Measurements from ENCODE around the gene TEPSIN.
A peak's percentile ranks its signal among the peaks of the same experiment; 100 is the strongest.
"Not testable (repeated sequence)": the region's sequence is repeated elsewhere in the genome, so short reads cannot be mapped to it uniquely, and the experiment has no call there.

TEPSIN gene

DNA sequence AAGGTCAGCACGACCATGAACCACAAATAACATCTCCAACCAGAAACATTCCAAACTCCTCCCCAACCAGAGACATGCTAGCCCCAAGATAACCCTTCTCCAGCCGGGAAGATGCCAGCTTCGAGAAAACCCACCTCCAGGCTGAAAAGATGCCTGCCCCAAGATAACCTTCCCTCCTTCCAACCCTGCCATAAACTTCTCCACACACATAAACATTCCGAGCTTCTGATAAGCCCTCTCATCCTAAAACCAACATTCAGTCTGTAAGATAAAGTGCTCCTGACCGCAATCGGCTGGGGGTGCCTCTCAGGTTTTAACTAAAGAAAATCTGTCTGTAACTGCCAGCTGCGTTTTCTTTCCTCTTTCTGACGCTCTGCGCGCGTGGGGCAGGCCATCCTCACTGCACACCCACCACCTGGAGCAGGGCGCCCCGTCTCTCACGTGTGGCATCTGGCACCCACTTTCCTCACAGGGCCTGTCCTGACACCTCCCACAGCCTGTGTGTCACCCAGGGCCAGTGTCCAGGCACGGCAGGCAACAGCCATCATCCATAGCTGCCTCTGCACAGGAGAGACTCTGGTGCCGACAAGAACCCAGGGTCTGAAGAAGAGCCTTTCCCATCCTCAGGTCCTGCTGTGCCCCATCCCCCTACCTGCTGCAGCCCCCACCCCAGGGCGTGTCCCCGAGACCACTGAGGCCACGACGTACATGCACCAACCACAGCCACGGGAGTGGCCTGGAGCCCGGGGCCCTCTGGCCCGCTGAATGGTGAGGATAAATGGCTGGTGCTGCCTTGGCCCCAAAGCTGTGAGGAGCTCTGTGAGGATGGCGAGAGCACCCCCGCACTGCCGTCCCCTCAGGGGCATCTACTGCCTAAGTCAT is 3.7 kb downstream of the TEPSIN start:
- DNase-seq, result no peak

DNA sequence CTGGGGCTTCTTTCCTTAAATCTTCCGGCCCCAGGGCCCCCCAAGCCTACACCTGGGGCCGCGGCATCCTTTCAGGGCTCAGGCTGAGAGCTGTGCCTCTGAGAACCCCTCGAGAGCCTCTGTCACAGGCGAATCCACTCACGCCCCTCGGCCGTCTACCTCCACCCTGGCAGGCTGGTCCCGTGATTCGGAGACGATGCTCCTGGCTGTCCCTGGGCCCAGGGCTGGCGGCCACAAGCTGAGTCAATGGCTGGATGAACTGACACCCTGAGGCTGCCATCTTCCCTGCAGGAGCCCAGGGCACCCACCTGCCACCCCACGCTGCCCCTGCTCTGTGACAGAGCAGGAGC is 4.4 kb downstream of the TEPSIN start:
- DNase-seq, result no peak

DNA sequence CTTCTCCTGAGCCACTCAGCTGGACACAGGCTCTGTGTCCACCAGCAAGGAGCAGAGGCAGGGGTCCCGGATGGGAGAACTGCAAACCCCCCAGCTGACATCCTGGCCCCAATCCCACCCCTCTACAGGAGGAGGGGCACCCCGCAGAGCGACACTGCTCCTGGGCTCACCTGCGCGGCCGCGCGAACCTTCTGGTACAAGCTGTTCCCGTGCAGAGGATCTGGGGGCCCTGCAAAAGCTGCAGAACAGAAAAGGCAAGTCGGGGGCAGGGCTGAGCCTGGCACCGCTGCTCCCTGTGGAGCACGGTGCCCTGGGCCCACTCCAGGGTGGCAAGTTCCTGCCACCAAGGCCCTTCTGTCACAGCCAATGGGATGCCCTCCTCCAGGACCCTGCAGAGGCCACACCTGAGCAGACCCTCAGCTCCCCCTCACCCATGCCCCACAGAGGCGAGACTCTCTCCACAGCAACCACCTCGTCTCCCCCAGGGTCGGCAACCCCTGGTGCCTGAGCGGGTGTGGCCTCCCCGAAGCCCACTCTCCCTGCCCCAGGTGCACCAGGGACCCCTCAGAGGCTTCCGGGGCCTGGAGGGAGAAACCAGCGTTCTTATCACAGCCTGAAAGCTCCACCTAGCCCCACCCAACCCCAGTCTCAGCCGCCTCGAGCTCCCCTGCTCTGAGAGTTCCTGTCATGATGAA is 4.9 kb downstream of the TEPSIN start:
- no peak for DNase-seq

DNA sequence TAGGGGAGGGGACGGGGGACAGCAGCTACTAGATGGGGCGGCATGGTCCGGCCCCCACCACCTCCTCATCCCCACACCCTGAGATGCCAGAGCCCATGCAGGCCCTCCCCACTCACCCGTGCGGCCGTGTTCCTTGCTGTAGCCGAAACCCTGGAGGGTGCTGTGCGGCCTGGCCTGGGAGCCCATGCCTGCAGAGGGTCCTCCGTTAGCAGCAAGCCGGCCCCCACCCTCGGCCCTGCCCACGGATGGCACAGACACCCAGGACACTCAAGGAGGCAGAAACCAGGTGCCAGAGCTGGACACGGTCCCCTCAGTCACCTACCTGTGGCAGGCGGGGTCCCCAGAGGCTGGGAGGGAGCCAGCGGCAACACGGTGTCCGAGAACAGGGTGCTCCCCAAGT is 5.5 kb downstream of the TEPSIN start:
- DNase-seq, result no peak

DNA sequence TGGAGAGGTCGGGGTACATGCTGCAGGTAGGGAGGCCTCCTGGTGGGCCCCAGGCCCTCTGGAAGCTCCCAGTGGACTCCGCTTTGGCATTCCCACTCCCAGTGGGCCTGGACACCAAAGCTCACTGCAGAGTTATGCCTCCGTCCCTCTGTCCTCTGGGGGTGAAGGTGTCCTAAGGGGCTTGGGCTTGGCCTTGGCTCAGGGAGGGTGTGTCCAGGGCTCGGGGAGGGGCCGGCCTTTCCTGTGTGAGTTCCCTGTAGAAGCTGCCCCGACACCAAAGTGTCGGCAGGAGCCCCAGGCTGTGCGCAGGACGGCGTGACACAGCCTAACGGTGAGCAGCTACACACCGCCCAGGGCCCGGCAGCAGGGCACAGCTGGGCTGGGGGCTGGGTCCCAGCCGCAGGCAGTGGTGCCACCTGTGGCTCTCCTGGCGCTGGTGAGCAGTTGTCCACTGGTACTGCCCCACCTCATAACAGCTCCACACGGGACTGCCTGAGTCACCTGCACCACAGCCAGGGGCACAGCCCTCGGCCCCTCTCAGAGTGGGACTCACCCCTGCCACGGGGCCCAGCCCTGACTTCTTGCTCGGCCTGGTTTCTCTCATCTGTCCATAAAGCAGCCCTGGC is 6.1 kb downstream of the TEPSIN start:
- no peak for DNase-seq

DNA sequence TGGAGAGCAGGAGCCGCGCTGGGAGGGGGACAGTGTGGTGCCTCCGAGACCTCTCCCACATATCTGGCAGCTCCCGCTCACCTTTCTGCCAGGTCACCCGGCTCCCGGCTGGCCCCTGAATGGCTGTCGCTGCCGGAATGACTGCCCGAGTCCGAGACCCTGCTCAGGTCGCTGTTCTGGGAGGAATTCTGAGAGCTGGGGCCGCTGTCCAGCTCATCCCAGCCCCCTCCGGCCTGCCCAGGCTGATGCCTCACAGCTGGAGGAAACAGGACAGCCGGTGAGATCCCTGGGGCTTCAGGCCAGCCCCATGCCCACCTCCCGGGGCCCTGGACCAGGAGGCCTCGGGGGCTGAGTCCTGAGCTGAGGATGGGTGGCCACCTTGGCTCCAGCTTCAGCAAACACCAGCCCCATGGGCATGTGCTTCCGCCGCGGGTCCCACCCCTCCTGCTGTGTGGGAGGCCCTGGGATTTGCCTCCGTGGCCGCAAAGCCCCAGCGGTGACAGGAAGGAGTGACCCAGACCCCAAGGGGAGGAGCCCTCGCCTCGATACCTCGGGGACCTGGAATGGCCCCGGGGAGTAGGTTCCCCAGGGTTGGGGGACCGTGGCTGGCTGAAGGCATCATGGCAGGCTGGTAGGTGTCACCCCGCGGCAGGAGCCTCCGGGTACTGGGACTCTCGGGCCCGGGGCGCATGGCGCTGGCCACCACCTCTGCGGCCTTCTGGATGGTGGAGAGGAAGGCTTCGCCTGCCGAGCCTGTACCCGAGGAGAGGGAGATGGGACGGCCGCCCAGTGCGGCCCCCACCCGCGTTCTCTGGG is 6.9 kb downstream of the TEPSIN start:
- DNase-seq, result no peak

DNA sequence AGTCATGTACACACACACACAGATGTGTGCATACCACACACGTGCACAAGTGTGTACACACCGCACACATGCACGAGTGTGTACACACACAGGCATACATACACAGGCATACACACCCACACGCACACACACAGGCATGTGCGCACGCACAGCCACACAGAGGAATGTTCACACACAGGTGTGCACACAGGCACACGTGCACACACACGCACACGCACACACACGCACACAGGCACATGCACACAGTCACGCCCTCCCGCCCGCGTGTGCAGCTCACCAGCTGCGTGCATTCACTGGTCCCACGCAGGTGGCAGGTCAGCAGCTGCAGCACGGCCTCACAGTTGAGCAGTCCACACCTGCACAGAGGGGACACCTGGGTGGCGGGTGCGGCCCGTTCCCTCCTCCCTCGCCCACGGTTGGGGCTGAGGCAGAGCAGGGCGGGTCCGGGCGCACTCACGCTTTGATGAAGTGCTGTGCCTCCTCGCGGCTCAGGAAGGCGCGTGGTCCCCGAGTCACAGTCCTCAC is 7.7 kb downstream of the TEPSIN start:
- no peak for DNase-seq

DNA sequence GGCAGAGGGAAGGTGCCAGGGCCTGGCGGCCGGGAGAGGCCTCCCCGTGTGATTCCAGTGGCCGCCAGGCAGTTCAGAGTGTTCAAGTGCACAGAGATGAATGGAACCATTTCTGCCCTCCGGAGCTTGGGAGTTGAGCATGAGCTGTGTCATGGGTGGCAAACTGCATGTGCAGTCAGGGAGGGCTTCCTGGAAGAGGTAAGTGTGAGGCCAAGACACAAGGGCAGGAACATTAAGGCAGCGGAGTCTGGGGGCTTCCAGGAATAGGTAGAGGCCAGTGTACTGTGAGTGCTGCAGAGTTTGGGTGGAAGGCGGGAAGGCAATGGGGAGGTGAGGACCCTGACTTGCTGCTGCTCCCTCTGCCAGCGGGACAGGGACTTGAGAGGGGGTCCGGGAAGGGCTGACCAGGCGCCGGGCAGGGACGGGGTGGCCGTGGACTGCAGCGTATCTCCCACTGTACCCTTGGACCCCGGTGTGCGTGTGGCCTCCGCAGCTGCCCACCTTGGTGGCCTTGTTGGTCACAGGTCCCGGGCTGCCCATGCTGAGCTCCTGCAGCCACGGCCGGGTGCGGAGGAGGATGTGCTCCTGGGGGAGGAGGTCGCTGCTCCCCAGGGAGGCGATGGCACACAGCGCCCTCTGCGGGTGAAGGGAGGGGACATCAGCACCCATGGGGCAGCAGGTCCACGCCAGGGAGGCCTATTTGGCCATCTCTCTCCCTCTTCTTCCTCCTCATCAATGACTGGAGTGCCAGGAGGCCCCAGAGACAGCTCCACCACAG is 8.6 kb downstream of the TEPSIN start:
- no peak for DNase-seq

DNA sequence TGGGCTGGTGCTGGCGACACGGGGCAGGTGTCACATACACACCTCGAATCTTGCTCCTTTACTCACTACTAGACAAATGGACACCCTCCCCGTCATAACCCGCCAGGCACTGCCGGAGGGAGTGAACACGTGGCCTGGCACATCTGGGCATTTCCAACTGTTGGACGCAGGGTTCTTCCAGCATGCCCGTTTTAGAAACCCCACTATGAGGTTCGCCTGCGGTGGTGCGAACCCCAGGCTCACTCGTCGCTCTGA is 9.3 kb downstream of the TEPSIN start:
- DNase-seq, result no peak

DNA sequence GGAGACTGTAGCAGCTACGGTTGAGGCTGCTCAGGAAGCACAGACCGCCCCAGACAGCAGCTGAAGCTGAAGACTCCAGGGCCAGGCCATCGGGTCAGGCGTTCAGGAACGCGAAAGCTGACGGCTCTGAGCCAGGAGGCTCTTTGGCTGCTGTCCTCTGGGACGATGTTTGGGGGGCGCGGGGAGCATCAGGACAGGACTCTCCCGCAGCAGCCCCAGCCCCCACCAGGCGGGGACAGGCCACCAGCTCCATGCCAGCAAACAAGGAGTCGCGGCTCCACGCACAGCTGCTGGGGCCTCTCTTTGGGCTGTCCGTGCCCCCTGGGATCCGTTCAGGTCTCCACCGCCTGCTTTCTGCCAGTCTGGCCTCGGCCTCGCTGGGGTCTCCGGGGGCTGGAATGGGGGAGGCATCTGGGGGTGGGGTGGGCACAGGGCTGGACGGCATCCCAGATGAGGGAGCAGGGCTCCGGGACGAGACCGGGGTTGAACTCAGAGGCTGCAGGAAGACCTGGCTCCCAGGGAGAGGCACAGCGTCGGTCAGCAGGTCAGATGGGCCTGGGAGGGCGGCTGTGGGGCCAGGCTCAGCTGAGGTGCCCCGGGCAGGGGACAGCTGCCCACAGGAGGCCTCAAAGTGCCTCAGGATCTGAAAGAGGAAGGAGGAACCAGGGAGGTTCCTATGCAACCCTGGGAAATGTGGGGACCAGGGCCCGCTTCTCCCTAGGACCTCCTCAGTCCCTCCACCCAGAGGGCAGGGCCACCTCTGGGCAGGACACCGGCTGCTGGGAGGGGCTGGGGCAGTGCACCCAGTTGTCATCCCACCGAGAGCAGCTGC is 9.8 kb downstream of the TEPSIN start:
- no peak for DNase-seq

DNA sequence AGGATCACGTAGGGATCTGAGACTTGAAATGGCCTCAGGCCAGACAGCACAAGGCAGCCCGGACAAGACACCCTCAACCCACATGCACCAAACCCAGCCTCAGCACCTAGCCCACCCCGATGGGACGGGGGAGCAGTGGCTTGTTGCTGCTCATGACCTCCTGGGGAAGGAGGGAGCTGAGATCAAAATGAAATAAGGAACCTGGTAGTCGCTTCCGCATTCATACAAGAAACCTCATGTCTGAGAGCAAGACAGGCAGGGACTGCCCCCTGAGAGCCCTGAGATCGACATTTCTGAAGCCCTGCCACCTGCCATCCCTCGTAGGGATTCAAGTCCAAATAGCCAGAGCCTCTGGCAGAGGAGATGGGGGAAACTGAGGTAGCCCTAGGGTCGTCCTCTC is 10.4 kb downstream of the TEPSIN start:
- no peak for DNase-seq

DNA sequence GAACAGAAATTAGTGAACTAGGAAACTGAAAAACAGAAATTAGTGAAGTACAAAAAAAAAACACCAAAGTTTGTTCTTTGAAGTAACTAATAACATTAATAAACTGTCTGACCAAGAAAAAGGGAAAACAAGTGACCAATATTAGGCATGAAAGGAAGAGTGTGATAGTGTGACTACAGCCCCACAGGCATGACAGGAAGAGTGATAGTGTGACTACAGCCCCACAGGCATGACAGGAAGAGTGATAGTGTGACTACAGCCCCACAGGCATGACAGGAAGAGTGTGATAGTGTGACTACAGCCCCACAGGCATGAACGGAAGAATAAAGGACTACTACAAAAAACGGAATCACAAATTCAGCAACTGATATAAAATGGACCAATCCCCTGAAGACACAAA is 11.2 kb downstream of the TEPSIN start:
- not testable (repeated sequence) for DNase-seq

DNA sequence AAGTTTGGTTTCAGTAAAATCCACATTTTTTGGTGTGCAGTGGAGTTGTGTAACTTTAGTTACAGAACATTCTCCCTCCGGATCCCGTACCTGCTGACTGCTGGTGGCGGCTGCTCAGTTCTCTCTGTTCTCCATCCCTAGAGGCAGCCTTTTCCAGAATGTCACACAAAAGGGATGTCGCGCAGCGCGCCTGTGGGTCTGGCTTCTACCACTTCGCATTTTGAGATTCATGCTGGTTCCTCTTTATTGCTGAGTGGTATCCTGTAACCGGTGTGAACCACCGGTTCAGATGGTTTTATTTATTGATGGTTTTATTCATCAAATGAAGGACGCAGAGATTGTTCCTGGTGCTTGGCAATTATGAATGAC is 15.1 kb downstream of the TEPSIN start:
- peak; percentile 48 to 60 for DNase-seq

DNA sequence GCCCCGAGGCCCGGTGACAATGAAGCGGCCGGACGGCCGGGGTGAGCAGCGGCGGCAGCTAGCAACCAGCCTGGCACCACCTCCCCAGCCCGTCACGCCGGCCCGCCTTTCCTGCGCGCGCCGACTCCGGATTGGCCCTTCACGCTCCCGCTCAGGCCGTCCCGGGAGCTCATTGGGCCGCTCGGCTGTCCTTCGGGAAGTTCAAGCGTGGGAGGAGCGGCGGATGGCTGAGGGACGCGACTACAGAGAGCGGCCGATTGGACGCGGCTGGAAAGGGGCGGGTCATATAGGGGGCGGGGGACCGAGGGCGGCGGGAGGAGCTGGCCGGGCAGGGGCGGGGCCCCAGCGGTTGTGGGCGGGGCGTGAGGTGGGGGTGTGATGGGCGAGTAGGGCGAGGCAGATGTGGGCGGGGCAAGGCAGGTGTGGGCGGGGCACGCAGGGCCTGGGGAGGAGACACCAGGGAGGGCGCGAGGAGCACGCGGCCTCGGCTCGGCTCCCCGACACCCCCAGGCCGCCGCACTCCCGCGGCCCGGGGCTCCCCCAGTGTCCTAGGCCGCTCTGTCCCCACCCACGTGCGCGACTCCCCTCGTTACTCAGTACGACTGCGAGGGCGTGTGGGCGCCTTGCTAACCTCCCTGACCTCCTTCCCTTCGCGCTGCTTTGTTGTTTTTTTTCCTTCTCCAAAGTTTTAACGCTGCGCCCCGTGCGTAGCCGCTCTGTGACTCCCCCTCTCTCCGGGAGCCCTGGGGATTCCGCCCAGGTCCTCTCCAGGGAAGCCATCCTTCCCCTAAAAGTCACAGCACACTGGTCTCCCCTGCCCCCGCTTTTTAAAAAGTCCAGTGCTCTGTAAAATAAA is 15.7 kb downstream of the TEPSIN start, which contains the start of gene CEP131:
TSS of gene CEP131 (minus strand) at position 60 of the 856 bp plus-strand sequence. CDS start 2,909 bp downstream, outside the sequence.
- peak; percentile 99 for DNase-seq

DNA sequence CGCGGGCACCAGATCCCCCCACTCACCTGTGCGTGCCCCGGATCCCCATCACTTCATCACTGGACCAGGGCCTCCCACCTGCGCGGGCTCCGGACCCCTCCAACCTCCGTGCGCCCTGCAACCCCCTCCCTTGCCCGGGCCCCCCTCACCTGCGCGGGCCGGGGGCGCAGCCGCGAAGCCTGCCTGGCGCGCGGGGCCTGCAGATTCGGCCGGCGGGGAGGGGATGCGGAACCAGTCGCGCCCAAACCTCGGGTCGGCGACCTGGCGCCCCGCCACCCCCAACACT is 16.3 kb downstream of the TEPSIN start:
- DNase-seq, result no peak

DNA sequence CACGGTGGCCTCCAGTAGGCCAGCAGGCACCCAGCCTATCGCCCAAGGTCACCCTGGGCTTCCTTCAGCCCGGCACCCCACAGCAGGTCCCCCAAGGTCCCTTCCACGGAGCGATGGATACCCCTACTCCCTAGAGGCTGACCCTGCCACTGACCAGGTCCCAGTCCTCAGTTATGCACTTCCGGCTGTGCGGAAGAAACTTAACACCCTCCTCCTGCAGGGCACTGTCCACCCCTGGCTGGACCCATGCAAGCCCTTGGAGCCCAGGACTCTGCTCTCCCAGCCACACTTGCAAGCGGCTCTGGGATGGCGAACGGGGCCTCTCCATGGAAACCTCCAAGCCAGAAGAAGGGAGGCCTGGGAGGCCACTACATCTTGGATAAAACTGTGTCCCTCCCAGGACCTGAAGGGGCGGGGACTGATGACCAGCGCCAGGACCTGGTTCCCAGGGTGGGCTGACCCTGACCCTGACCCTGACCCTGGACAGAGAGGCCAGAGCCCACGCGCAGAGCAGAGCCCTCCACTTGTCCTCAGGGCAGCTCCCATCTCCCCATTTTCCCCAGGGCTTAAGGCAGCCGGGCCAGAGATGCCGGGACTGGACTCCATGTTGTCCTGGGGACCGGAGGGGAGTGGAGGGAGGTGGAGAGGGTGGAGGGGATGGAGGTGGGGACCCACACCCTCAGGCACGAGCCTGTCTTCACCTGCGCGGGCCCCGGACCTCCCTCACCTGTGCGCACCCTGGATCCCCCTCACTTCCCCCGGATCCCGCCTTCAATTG is 16.8 kb downstream of the TEPSIN start:
- DNase-seq, result no peak

DNA sequence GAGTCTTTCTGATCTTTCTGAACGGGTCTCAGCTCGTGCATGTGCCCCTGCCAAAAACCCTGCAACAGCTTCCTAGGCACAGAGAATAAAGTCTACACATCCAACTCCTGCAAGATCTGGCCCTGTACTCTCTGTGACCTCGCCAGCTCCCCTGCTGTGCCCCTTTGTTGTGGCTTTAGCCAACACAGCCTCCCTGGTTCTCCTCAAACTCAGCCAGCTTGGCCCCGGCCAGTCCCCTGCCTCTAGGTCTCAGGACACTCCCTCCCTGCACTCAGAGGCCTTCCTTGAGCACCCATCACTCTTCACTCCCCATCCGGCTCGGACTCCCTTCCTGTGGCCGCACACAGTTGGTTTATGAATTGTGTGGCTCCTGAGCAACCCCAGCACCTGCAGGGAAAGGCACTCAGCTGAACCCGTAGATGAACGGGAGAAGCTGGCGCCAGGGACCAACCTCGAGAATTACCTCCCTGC is 17.4 kb downstream of the TEPSIN start:
- DNase-seq, result no peak

DNA sequence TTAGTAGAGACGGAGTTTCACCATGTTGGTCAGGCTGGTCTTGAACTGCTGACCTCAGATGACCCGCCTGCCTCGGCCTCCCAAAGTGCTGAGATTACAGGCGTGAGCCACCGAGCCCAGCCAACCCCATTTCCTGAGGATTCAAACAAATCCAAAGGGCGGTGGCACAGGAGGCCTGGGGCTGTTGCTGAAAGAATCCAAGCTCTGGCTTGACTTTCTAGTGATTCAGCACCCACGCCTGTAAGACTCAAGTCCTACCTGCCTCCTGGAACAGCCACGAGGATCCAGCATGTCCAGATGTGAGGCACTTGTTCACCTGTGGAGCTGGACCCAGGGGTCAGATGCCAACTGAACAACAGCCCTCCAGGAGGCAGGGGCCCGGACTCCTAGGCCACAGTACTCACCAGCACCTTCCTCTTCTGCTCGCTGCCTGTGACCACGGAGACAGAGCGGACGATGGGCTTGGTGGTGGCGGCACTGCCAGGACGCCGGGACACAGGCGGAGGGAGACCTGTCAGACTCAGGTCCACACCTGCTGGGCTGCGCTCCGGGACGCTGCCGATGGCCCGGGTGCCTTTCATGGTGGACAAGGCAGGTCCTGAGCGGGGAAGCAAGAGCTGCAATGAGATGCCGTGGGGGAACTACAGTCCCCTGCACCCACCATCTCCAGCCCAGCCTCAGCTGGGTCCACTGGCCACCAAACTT is 19.2 kb downstream of the TEPSIN start:
- no peak for DNase-seq

DNA sequence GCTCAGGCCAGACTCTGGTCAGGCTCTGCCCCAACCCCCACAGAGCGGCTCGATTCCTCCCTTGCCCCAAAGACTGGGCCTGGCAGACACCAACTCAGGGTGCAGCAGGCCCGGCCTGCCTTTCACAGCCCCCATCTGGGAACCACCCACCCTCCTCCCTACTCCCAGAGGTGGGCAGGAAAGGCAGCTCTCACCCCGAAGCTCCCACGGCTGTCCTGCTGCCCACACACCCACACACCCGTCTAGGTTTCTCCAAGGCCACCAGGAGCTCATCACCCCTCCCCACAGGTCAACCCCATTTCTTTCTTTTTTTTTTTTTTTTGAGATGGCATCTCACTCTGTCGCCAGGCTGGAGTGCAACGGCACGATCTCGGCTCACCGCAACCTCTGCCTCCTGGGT is 19.9 kb downstream of the TEPSIN start:
- no peak for DNase-seq
